Neural cell (in vitro differentiated cells): ENCODE results near the gene IST1. TPM values are rescaled to one million over a fixed set of nuclear protein-coding genes. Genes with fewer than 3 reads are reported as not detected.

ENCODE experiments used
- H2AFZ ChIP-seq: fragments of 200-600, 300-800 bp; sonication (generic), shearing (Covaris generic); 2 replicates; pipeline ENCODE4 v1.6.0; 2014; ENCODE audit warnings: low read depth, mild to moderate bottlenecking, antibody characterized with exemption, low read length, moderate library complexity
- H3F3A ChIP-seq: fragments of 200-600 bp; shearing (Covaris generic); 2 replicates; pipeline ENCODE4 v1.6.1; 2016; ENCODE audit warnings: mild to moderate bottlenecking, moderate library complexity, mixed read lengths, antibody characterized with exemption, low read length; ENCODE audit not compliant: insufficient read depth, poor library complexity, severe bottlenecking
- H3K27ac ChIP-seq: fragments of 200-600, 300-800 bp; sonication (generic), shearing (Covaris generic); 2 replicates; pipeline ENCODE4 v1.5.1; 2014; ENCODE audit warnings: mild to moderate bottlenecking, low read length, moderate library complexity
- H3K27me3 ChIP-seq: fragments of 300-800, 200-600 bp; sonication (generic), shearing (Covaris generic); 2 replicates; pipeline ENCODE4 v1.6.0; 2014; ENCODE audit warnings: mild to moderate bottlenecking, low read depth, low read length, moderate library complexity; ENCODE audit not compliant: insufficient read depth
- H3K36me3 ChIP-seq: fragments of 300-800, 200-600 bp; sonication (generic), shearing (Covaris generic); 2 replicates; pipeline ENCODE4 v1.5.1; 2014; ENCODE audit warnings: mild to moderate bottlenecking, antibody characterized with exemption, low read length, moderate library complexity; ENCODE audit not compliant: insufficient read depth
- H3K4me2 ChIP-seq: fragments of 300-800, 200-600 bp; sonication (generic), shearing (Covaris generic); 2 replicates; pipeline ENCODE4 v1.6.0; 2014; ENCODE audit warnings: mild to moderate bottlenecking, low read length
- H3K4me3 ChIP-seq: fragments of 300-800, 200-600 bp; sonication (generic), shearing (Covaris generic); 2 replicates; pipeline ENCODE4 v1.5.1; 2014; ENCODE audit warnings: mild to moderate bottlenecking, low read length, moderate library complexity
- H3K79me2 ChIP-seq: fragments of 200-600 bp; shearing (Covaris generic); replicated peaks from 2 replicates; pipeline ENCODE4 v1.6.0; 2014; ENCODE audit warnings: mild to moderate bottlenecking, low read length, moderate library complexity; ENCODE audit not compliant: insufficient read depth
- H3K9ac ChIP-seq: fragments of 300-800, 200-600 bp; sonication (generic), shearing (Covaris generic); 2 replicates; pipeline ENCODE4 v1.6.1; 2016; ENCODE audit warnings: mild to moderate bottlenecking, low read length, mixed read lengths
- H3K9me2 ChIP-seq: fragments of 200-600 bp; shearing (Covaris generic); 2 replicates; pipeline ENCODE4 v1.6.1; 2016; ENCODE audit warnings: mild to moderate bottlenecking, low read length, mixed read lengths; ENCODE audit not compliant: insufficient read depth
- H3K9me3 ChIP-seq: fragments of 200-600, 300-800 bp; sonication (generic), shearing (Covaris generic); 2 replicates; pipeline ENCODE4 v1.6.1; 2016; ENCODE audit warnings: mild to moderate bottlenecking, mixed run types, low read length, moderate library complexity, mixed read lengths
- H4K20me1 ChIP-seq: fragments of 200-600 bp; shearing (Covaris generic); 2 replicates; pipeline ENCODE4 v1.6.1; 2016; ENCODE audit warnings: mild to moderate bottlenecking, mixed run types; ENCODE audit not compliant: insufficient read depth
- CTCF ChIP-seq: fragments of 450-650 bp; IDR thresholded peaks from 2 replicates; pipeline ENCODE4 v1.5.1; 2014; ENCODE audit warnings: antibody characterized with exemption, mild to moderate bottlenecking, moderate library complexity; ENCODE audit not compliant: poor library complexity, severe bottlenecking
- EP300 ChIP-seq: fragments of 450-650 bp; conservative IDR thresholded peaks from 2 replicates; pipeline ENCODE4 v1.6.1; 2014; ENCODE audit warnings: antibody characterized with exemption, mild to moderate bottlenecking, moderate library complexity; ENCODE audit not compliant: poor library complexity, severe bottlenecking
- EZH2 ChIP-seq: fragments of 200-600, 300-800 bp; shearing (Covaris generic), sonication (generic); IDR thresholded peaks from 2 replicates; pipeline ENCODE4 v1.6.1; 2014; ENCODE audit warnings: antibody characterized with exemption, low read length, borderline replicate concordance, mild to moderate bottlenecking; ENCODE audit not compliant: insufficient read depth, poor library complexity, severe bottlenecking
- MXI1 ChIP-seq: fragments of 450-650 bp; conservative IDR thresholded peaks from 2 replicates; pipeline ENCODE4 v1.6.1; 2014; ENCODE audit warnings: antibody characterized with exemption, mild to moderate bottlenecking; ENCODE audit not compliant: poor library complexity, severe bottlenecking
- POLR2AphosphoS5 ChIP-seq: IDR thresholded peaks from 2 replicates; pipeline ENCODE4 v1.6.1; 2012
- RAD21 ChIP-seq: fragments of 450-650 bp; conservative IDR thresholded peaks from 2 replicates; pipeline ENCODE4 v1.6.1; 2014; ENCODE audit warnings: antibody characterized with exemption, mild to moderate bottlenecking, moderate library complexity
- REST ChIP-seq: IDR thresholded peaks from 2 replicates; pipeline ENCODE4 v1.6.1; 2012; ENCODE audit warnings: borderline replicate concordance
- SMC3 ChIP-seq: fragments of 450-650 bp; conservative IDR thresholded peaks from 2 replicates; pipeline ENCODE4 v1.6.1; 2014; ENCODE audit warnings: antibody characterized with exemption, mild to moderate bottlenecking, moderate library complexity; ENCODE audit not compliant: poor library complexity
- TAF1 ChIP-seq: IDR thresholded peaks from 2 replicates; pipeline ENCODE4 v1.6.1; 2012; ENCODE audit warnings: low read depth
- polyA plus RNA-seq: library from polyadenylated mRNA; depleted of rRNA; stranded (reverse); fragments of >200 nt; gene quantifications from 2 replicates; pipeline ENCODE4 v1.2.3, GENCODE V29; 2014

Gene IST1
- polyA plus RNA-seq, 1 donor from 2014 or later: 389 TPM

GRCh38 chr16:71943887-71944286 is 48.6 kb downstream of the IST1 start:
- no peak overlapping the region for H3K27ac ChIP-seq
- H3K27me3 ChIP-seq: no peaks in the 10 kb centered on the region
- no peak overlapping the region for H3K4me3 ChIP-seq
- TF ChIP-seq EZH2: no peak
- TF ChIP-seq CTCF: no peak
- TF ChIP-seq TAF1: no peak
- no peak for TF ChIP-seq EP300
- no peak overlapping the region for H3K4me2 ChIP-seq
- H3K36me3 ChIP-seq: no peaks in the 10 kb centered on the region
- H3K9me2 ChIP-seq: no peaks in the 10 kb centered on the region
- no peak overlapping the region for H3K9ac ChIP-seq
- no peaks in the 10 kb centered on the region for H3K79me2 ChIP-seq
- no peaks in the 10 kb centered on the region for H3K9me3 ChIP-seq
- H3F3A ChIP-seq: no peaks in the 10 kb centered on the region
- H4K20me1 ChIP-seq: no peaks in the 10 kb centered on the region
- no peak overlapping the region for H2AFZ ChIP-seq

GRCh38 chr16:71945616-71946015 is 50.3 kb downstream of the IST1 start:
- H4K20me1 ChIP-seq: no peaks in the 10 kb centered on the region
- H3K4me2 ChIP-seq: no peak overlapping the region
- no peaks in the 10 kb centered on the region for H3K36me3 ChIP-seq
- no peak overlapping the region for H3K9ac ChIP-seq
- H3K27me3 ChIP-seq: no peaks in the 10 kb centered on the region
- H3K9me2 ChIP-seq: no peaks in the 10 kb centered on the region
- TF ChIP-seq REST (no peak), POLR2AphosphoS5 (no peak), TAF1 (no peak), SMC3 (no peak), RAD21 (no peak), EZH2 (no peak), MXI1 (no peak), EP300 (no peak), CTCF (no peak)
- H3F3A ChIP-seq: no peaks in the 10 kb centered on the region
- no peaks in the 10 kb centered on the region for H3K79me2 ChIP-seq
- H3K4me3 ChIP-seq: no peak overlapping the region
- no peak overlapping the region for H3K27ac ChIP-seq
- no peak overlapping the region for H2AFZ ChIP-seq
- no peaks in the 10 kb centered on the region for H3K9me3 ChIP-seq
